Upper lobe of right lung (tissue), 1 donor: ENCODE results near the gene RIPK1. TPM values are rescaled to one million over a fixed set of nuclear protein-coding genes. Genes with fewer than 3 reads are reported as not detected.

Experiments used
- ATAC-seq: fragments of 200-7000 bp; cut with Tn5 transposase; one replicate; pipeline ENCODE4 v1.9.1; 2020; ENCODE audit warnings: mild to moderate bottlenecking, moderate library complexity
- DNase-seq: peaks from one replicate; pipeline ENCODE4 v3.0.0-alpha.2; 2020
- H3K27ac ChIP-seq: fragments of 200-600 bp; one replicate; pipeline ENCODE4 v1.8.0; 2022
- H3K27me3 ChIP-seq: fragments of 200-600 bp; one replicate; pipeline ENCODE4 v1.8.0; 2022; ENCODE audit warnings: mild to moderate bottlenecking
- H3K36me3 ChIP-seq: fragments of 200-600 bp; one replicate; pipeline ENCODE4 v1.8.0; 2022
- H3K4me1 ChIP-seq: fragments of 200-600 bp; one replicate; pipeline ENCODE4 v1.8.0; 2022
- H3K4me3 ChIP-seq: fragments of 200-600 bp; one replicate; pipeline ENCODE4 v1.8.0; 2022; ENCODE audit warnings: mild to moderate bottlenecking
- H3K9me3 ChIP-seq: fragments of 200-600 bp; one replicate; pipeline ENCODE4 v1.8.0; 2022
- intact Hi-C: fragments of 100-400 bp; cut with DNase I; formaldehyde crosslinking; loops from one replicate; pipeline ENCODE4 v1.11.0; 2022
- total RNA-seq: library from RNA; stranded (reverse); fragmentation: NEBNext Ultra II Directional; extraction: Animal tissue kit (Norgen Biotek cat#: 25700); gene quantifications from one replicate; pipeline ENCODE4 v1.2.1, GENCODE V29; 2021
- TF ChIP-seq, protein P1 (sequence below): fragments of 200-600 bp; IDR thresholded peaks from one replicate; pipeline ENCODE4 v1.8.0; 2022; ENCODE audit warnings: antibody characterized with exemption
- donor health status: DM: no; HTN: yes; CAD: no; lungs with severe emphysema.

Gene RIPK1
- total RNA-seq, 1 donor from 2014 or later, result 24.4 TPM

- peak; percentile 99 for DNase-seq
- peaks cover 5% of the 10 kb centered on the region for H3K4me1 ChIP-seq
- intact Hi-C loops, result no loop called here
These were observed 50.2 kb downstream of the RIPK1 start, which contains the start of gene BPHL for GRCh38 chr6:3118353-3119039. Gene BPHL (plus strand): TSS chr6:3118711. CDS start chr6:3118741, 30 bp downstream.

DNA sequence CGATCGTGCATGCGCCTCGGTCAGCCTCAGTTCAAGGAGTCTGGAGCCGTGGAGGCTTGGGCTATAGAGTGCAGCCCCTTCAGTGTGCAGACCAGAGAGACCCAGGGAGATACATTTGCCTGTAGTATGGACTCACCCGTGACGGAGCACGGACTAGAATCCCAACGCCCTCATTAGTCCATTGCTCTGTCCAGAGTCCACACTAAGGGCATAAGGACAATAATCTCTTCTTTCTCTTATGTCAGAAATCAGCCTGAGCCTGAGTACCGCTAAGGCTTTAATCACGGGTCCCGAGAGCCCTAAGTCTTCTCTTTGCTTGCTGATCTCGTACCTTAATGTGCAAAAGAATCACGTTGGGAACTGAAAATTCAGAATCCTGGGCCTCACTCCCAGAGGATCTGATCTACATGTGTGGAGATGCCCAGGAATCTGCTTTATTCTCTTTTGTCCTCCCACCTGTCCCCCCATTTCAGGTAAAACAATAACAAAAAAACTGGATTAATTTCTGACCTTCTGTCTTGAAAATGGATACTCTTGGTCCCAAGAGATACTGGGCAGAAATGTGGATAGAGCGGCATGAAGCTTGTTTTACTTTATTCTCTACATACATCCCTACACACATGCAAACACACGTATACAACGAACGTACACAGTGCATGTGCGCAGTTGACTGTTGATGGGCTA lies 50.9 kb downstream of the RIPK1 start:
- Histone ChIP-seq H3K4me1 (peaks cover 5% of the 10 kb centered on the region), H3K36me3 (peaks cover 17% of the 10 kb centered on the region), H3K27ac (peak overlapping the region; percentile 86), H3K4me3 (peak overlapping the region; percentile 77), H3K9me3 (no peaks in the 10 kb centered on the region), H3K27me3 (no peaks in the 10 kb centered on the region)
- intact Hi-C loops, result no loop called here
- TF ChIP-seq, protein P1, sequence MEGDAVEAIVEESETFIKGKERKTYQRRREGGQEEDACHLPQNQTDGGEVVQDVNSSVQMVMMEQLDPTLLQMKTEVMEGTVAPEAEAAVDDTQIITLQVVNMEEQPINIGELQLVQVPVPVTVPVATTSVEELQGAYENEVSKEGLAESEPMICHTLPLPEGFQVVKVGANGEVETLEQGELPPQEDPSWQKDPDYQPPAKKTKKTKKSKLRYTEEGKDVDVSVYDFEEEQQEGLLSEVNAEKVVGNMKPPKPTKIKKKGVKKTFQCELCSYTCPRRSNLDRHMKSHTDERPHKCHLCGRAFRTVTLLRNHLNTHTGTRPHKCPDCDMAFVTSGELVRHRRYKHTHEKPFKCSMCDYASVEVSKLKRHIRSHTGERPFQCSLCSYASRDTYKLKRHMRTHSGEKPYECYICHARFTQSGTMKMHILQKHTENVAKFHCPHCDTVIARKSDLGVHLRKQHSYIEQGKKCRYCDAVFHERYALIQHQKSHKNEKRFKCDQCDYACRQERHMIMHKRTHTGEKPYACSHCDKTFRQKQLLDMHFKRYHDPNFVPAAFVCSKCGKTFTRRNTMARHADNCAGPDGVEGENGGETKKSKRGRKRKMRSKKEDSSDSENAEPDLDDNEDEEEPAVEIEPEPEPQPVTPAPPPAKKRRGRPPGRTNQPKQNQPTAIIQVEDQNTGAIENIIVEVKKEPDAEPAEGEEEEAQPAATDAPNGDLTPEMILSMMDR, result no peak
- DNase-seq (no peak), ATAC-seq (peak; percentile 34)

More at GRCh38 chr6:3118353-3119039, 50.2 kb downstream of the RIPK1 start, which contains the start of gene BPHL:
- TF ChIP-seq, protein P1, result no peak
- peak; percentile 99 for ATAC-seq
- H3K36me3 ChIP-seq, result peaks cover 23% of the 10 kb centered on the region
- peak within 1 kb of the TSS; percentile 86 for H3K27ac ChIP-seq
- H3K9me3 ChIP-seq, result no peaks in the 10 kb centered on the region
- H3K4me3 ChIP-seq, result peak within 1 kb of the TSS; percentile 77
- H3K27me3 ChIP-seq, result no peaks in the 10 kb centered on the region

GRCh38 chr6:3120765-3121089 lies 52.4 kb downstream of the RIPK1 start:
- H3K9me3 ChIP-seq, result no peaks in the 10 kb centered on the region
- peaks cover 5% of the 10 kb centered on the region for H3K4me1 ChIP-seq
- TF ChIP-seq, protein P1, result no peak
- ATAC-seq (no peak), DNase-seq (no peak)
- intact Hi-C loops, result no loop called here
- no peak overlapping the region for H3K4me3 ChIP-seq
- H3K36me3 ChIP-seq, result peaks cover 1% of the 10 kb centered on the region
- H3K27me3 ChIP-seq, result no peaks in the 10 kb centered on the region
- H3K27ac ChIP-seq, result no peak overlapping the region

DNA sequence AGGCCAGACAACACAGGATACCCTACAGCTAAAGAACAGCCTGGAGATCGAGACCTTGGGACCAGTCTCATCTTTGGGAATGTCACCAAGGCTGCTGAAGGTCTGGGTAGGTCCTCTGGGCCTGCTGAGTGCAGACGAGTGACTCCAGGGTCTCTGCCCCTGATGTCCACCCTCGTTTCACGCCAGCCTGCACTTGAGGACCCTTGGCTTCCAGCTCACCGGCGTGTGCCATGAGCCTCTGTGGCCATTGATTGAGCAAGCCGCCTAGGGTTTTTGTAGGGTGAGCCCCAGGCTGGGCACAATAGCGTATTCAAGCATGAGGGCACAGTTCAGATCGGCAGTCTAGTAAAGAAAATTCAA lies 54.5 kb downstream of the RIPK1 start:
- no peak overlapping the region for H3K4me3 ChIP-seq
- H3K27me3 ChIP-seq, result no peaks in the 10 kb centered on the region
- no peaks in the 10 kb centered on the region for H3K36me3 ChIP-seq
- ATAC-seq, result no peak
- no peak for DNase-seq
- intact Hi-C loops, result no loop called here
- no peak overlapping the region for H3K27ac ChIP-seq
- TF ChIP-seq, protein P1, result no peak
- no peaks in the 10 kb centered on the region for H3K9me3 ChIP-seq
- peaks cover 5% of the 10 kb centered on the region for H3K4me1 ChIP-seq

DNA sequence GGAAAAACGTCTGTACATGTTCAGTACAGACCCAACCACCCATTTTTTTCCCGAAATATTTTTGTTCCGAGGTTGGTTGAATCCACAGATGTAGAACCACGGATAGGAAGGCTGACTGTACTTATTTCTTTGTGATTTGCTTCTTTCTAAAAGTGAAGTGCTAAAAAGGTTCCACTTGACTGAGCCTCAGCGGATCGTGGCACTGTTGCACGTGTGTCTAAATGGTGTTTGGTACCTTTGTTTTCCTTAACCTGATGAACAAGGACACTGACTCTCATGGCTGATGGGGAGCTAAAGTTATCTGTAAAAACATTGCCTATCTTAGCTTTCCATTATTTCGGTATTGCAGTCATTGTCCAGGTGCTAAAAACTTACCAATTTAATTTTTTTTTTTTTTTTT lies 56.4 kb downstream of the RIPK1 start:
- TF ChIP-seq, protein P1, result no peak
- no peaks in the 10 kb centered on the region for H3K4me1 ChIP-seq
- H3K36me3 ChIP-seq, result no peaks in the 10 kb centered on the region
- no peaks in the 10 kb centered on the region for H3K9me3 ChIP-seq
- H3K4me3 ChIP-seq, result no peak overlapping the region
- DNase-seq (no peak), ATAC-seq (no peak)
- H3K27me3 ChIP-seq, result no peaks in the 10 kb centered on the region
- no peak overlapping the region for H3K27ac ChIP-seq
- intact Hi-C loops, result no loop called here
